GM18499 (cell line): ENCODE data around the gene FCMR.

ENCODE experiments used
- ATAC-seq: cut with Tn5 transposase; IDR thresholded peaks from one replicate; pipeline ENCODE4 v1.9.1; 2021; ENCODE audit warnings: moderate number of reproducible peaks; ENCODE audit not compliant: insufficient read depth, unreplicated experiment

Gene FCMR, protein sequence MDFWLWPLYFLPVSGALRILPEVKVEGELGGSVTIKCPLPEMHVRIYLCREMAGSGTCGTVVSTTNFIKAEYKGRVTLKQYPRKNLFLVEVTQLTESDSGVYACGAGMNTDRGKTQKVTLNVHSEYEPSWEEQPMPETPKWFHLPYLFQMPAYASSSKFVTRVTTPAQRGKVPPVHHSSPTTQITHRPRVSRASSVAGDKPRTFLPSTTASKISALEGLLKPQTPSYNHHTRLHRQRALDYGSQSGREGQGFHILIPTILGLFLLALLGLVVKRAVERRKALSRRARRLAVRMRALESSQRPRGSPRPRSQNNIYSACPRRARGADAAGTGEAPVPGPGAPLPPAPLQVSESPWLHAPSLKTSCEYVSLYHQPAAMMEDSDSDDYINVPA

GRCh38 chr1:206921772-206922265 lies at the start of gene FCMR:
Gene FCMR, minus strand, starts transcription at chr1:206921941. Its CDS starts 87 bp downstream, at chr1:206921854.
- no peak for ATAC-seq

GRCh38 chr1:206971029-206971655 lies 49.4 kb upstream of the FCMR start:
- no peak for ATAC-seq

DNA sequence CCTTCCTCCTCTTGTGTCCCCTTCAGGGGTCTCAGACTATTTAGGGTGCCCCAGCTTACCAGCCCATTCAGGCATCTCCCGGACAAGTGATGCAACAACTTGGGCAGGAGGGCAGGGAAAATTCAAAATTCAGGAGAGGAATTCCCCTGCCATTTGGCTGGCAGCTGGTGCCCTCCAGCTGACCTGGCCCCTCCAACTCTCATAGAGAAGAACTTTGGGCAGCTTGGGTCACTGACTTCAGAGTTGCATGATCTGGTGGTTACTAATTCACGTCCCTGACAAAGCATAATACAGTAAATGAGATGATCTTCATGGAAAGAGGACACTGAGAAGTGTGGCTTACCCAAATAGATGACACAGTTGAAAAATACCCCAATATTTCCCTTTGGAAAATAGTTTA lies 48.7 kb upstream of the FCMR start, which contains the start of gene FCAMR:
Gene FCAMR (minus strand): TSS at position 15 of the 400 bp plus-strand sequence. CDS start 335 bp downstream, outside the sequence.
- no peak for ATAC-seq

DNA sequence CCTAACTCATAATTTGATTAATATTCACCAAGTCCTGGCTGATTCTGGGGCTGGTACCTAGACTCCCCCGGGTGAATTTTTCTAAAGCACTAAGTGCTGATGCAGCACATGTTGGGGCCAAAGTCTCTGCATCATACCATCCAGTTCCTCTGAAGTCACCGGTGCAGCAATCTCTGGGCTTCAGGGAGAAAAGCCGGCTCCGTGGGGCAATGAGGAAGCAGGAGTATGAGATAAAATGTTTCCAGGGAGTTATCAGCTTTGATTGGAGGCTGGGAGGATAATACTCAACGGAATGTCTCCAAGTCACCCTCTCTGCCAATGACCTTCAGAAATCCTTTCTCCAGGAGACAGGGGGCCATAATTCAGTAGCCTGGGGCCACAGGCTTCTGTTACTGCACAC lies 47.3 kb upstream of the FCMR start:
- ATAC-seq, result no peak

DNA sequence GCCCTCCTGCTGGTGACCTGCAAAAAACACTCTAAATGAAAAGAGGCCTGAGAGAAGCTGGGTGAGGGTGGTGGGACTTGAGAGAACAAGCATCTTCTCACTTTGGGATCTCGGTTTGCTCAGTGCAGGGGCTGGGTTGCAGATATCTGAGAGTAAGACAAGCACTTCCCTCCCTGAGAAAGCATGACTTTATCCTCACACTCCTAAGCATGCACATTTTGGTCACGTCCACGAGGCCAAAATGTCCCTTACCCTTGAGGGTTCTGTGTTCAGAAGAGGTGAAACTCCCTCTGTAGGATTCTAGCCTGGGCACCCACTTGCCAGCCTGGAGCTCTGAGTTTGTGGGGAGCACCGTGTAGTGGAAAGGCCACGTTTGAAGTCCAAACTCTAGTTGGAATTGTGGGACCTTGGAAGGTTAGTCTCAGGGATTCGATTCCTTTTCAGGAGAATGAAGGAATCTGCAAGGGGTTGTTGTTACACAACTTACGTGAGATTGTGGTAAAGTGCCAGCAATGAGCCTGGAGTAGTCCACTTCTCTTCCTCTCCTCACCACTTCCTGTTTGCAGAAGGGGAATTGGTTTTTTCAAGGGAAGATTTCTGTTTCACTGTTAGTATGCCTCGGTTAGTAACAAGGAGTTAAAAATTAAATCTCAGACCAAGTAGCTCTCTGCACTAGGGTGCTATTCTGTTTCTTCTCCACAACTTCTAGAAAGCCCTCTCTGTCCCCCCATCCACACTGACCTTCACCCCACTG lies 45.5 kb upstream of the FCMR start:
- no peak for ATAC-seq

DNA sequence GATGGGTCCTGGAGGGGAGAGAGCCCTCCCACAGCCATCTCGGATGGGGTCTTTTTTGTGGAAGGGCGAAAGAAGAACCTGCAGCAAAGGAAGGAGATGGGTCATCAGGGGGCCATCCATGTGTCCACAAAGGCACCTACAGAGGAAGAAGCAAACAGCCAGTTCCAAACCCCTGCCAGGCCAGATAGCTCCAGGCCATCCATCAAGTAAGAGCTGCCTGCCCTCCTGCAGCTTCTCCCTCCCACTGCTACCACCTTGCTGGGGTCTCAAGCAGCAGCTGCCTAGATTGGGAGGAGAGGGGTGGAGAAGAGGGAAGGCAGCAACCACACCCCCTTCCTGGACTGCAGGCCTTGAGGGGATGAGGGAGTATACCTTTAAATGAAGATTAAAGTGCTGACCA lies 44.0 kb upstream of the FCMR start:
- ATAC-seq, result no peak

GRCh38 chr1:206963740-206964139 lies 42.0 kb upstream of the FCMR start:
- ATAC-seq, result no peak

DNA sequence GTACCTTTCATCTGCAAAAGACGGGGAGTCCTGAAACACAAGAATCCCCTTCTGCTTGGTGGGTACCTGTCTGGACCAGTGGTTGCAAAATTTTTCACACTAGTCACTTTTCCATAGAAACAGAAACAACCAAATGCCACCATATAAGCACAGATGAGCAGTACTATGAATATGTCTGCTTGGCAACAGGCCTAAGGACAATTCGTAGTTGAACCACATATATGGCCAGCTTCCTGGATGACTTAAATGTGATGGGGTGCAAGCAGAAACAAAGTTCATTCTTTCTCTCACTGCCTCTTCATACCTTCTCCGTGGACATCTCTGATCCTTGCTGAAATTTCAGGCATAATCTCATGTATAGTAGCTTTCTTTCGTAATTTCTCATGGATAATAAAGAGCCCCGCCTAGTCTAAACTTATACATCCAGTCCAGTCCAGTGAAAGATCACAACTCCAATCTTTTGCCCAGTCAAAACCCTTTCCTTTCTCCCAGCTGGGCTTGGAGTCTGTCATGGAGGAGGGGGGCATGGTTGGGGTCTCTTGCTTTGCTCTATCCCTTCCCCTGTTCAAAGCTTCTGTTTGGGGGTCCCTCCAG lies 41.5 kb upstream of the FCMR start:
- ATAC-seq, result no peak

DNA sequence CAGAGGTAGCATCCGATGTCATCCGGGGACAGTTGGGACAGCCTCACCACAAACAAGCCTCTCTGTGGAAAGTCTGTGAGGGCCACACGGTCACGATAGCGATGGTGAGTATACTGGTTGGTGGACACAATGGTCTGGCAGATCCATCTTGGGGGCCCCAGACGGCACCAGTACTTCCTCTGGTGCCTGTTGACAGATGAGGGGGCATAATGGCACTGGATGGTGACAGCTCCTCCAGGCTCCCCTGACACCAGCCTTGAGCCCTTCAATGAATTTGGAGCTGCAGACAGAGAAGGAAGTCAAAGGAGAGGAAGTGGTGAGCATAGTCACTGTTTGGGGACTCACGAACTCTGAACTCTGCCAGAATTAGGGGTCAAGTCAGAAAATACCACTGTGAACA lies 40.5 kb upstream of the FCMR start:
- ATAC-seq, result no peak

DNA sequence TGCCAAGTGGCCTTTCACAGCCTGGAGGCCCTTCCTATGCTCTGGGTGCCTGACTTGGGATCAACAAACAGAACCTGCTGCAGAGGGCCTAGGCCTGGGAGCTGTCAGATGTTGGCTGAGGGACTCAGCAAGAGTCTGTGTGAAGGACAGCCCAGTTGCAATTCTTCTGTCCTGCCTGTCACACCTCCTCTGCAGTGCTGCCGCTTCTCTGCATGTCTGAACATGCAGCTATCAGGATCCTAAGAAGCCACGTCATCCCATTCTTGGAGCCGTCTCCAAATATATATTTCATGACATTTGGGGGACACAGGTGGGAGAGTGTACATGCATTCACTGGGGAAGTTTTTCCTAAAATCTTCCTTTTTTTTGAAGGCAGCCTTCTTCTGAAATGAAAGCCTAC lies 39.9 kb upstream of the FCMR start:
- no peak for ATAC-seq

DNA sequence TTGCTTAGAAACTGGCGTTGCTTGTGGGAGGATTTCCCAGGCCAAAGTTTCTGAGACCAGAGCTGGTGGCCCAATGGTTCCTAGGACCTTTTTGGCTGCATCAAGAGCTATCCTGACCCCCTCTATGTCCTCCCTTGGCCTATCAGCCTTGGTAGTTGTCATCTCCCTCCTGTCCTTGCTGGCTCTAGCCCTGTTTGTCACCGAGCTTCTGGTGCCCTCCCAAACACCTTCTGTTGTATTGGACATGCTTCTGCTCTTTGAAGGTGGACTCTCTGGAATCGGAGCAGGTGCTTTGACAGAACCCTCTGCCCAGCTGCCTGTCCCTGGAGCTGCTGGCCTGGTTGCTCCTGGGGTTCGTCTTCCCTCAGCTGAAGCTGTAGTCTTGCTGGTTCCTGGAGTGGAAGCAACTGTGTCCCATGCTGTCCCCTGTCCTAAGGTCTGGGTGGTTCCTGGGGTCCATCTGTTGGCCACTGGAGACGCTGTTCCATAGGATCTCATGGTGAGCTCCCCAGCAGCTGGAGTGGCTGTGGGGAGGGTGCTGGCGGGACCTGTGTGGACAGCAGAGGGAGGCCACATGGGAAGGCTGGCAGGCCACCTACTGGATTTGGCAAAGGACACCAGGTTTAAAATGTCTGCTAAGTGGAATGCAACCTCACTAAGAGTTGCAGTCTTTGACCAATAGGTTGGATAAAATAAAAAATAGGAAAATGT lies 39.1 kb upstream of the FCMR start:
- no peak for ATAC-seq

GRCh38 chr1:206958144-206958543 lies 36.4 kb upstream of the FCMR start:
- no peak for ATAC-seq

DNA sequence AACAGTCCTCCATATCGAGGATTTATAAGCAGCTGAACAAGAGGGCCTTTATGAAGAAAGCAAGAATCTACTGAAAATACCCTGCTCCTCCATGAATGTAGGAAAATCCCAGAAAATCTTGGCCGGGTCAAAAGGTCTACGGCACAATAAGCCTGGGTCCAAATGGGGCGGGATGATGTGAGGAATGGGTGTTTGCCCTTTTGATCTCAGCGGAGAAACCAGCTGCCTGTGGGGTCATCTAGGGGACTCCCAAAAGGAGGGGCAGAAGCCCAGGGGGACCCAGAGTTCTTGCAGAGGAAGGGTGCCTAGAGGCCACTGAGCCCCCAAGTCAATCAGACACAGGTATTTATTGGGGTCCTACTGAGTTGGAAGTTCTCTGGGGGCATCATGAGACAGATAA lies 35.9 kb upstream of the FCMR start:
- ATAC-seq, result no peak

DNA sequence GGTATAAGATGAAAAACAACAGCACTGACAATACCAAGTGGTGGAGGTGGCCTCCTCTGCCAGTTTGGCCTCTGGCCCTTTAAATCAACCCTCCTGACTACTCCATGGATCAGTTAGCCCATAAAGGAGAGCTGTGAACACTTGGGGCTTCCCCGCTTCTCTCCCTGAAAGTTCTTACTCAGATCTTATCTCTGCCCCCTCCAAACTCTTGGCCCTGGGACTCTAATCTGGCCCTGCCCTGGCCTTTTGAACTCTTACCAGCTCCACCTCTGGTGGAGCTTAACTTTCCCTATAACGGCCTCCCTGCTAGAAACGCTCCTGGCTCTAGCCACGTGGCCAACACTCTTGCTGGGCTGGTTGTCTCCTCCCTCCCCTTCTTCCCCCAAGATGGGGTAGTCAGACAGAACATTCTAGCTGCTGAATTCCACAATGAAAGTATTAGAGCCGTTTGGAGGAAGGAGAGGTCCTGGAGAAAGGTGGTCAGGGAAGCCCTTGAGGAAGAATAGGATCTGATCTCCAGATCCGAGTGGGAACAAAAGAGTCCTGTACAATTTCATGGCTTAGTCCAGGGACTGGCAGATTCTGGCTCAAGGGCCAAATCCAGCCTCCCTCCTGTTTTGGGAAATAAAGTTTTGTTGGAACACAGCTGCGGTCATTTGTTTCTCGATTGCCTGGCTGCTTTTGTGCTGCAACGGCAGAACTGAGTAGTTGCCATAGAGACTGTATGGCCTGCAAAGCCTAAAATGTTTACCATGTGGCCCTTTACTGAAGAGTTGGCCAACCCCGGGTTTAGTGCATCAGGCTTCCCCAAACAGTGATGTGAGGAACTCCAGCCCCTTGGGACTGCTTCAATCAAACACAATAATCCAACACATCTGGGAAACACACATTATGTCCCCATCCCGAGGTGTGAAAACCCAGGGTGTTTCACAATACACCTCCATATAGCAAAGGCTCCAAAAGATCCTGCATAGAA lies 34.0 kb upstream of the FCMR start:
- no peak for ATAC-seq

- no peak for ATAC-seq
Measured at GRCh38 chr1:206954459-206955342, 33.0 kb upstream of the FCMR start.

DNA sequence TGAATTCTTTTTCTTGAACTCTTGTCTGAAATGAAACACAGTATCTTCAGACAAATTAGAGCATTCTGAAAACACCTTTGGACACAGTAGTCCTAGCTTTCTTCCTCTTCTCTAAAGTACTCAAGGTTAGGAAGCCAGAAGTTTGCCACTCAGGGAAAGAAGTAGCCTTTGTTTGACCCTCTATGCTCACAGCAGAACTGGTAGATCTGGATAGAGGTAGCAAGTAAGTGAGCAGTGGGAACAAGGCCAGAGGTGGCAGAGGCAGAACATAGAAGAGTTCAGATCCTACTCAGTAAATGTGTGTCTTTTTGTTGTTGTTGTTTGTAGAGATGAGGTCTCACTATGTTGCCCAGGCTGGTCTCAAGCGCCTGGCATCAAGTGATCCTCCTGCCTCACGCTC lies 31.9 kb upstream of the FCMR start:
- ATAC-seq, result no peak

DNA sequence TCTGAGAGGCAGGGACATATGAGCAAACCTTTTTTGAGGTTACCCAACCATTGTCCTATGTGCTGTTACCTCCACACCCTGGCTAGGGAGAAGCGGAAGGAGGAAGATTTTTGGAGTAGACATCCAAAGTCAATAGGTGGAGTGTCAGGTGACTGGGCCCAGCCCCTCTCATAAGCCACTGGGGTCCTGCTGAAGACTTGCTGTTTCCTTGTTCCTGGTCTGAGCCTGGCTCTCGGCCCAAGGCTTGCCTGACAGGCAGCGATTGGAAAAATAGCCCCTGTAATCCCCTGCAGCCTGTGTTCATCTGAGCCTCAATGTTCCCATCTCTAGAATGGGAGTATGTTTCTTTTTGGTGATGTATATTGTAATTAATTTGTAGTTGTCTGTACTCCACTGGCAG lies 31.4 kb upstream of the FCMR start:
- no peak for ATAC-seq

DNA sequence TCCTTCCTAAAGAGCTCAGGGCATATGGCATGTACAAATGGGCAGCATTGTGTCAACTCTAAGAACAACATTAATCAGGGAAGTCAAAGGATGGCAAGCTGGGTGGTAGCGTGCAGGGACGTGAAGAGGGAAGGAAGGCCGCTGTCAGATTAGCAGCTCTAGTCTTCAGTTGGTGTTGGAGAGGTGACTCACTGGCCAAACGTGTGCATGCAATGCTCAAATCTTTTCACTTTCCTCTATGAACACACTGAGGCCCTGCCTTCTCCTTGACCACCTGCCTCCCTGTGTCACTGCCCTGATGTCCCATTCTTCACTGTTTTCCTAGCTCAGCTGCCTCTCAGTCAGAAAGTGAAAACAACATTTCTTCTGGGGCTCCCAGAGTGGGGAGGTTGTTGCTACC lies 30.4 kb upstream of the FCMR start:
- no peak for ATAC-seq
